GM23338 (cell line): Measurements from ENCODE around the gene CHIA. TPM values are rescaled to one million over a fixed set of nuclear protein-coding genes. Genes with fewer than 3 reads are reported as not detected.
A peak's percentile ranks its signal among the peaks of the same experiment; 100 is the strongest.

ENCODE experiments used
- ATAC-seq: fragments of 200-7000 bp; cut with Tn5 transposase; 3 replicates; pipeline ENCODE4 v1.9.1; 2020
- DNase-seq: peaks from one replicate; pipeline ENCODE4 v3.0.0-alpha.2; 2015; ENCODE audit warnings: low spot score
- H2AFZ ChIP-seq: fragments of 200-600 bp; sonication (generic); 2 replicates; pipeline ENCODE4 v1.8.0; 2016; ENCODE audit warnings: antibody characterized with exemption, mild to moderate bottlenecking, moderate library complexity
- H3F3A ChIP-seq: fragments of 200-600 bp; sonication (generic); replicated peaks from 2 replicates; pipeline ENCODE4 v1.8.0; 2017; ENCODE audit warnings: antibody characterized with exemption, mixed run types, low read depth
- H3K27ac ChIP-seq: fragments of 200-600 bp; sonication (generic); 2 replicates; pipeline ENCODE4 v1.6.1; 2016; ENCODE audit warnings: low read depth
- H3K27me3 ChIP-seq: fragments of 200-600 bp; sonication (generic); 2 replicates; pipeline ENCODE4 v1.8.0; 2016; ENCODE audit warnings: mild to moderate bottlenecking, mixed run types, moderate library complexity; ENCODE audit not compliant: insufficient read depth
- H3K36me3 ChIP-seq: fragments of 200-600 bp; sonication (generic); 2 replicates; pipeline ENCODE4 v1.8.0; 2016; ENCODE audit warnings: mild to moderate bottlenecking; ENCODE audit not compliant: insufficient read depth
- H3K4me1 ChIP-seq: fragments of 200-600 bp; sonication (generic); 2 replicates; pipeline ENCODE4 v1.8.0; 2016; ENCODE audit warnings: mild to moderate bottlenecking, moderate library complexity; ENCODE audit not compliant: insufficient read depth
- H3K4me2 ChIP-seq: fragments of 200-600 bp; sonication (generic); 2 replicates; pipeline ENCODE4 v1.7.1; 2017; ENCODE audit warnings: mixed run types
- H3K4me3 ChIP-seq: fragments of 200-600 bp; sonication (generic); 2 replicates; pipeline ENCODE4 v1.6.1; 2016; ENCODE audit warnings: mixed run types
- H3K79me2 ChIP-seq: fragments of 200-600 bp; sonication (generic); replicated peaks from 2 replicates; pipeline ENCODE4 v1.8.0; 2017; ENCODE audit warnings: mild to moderate bottlenecking; ENCODE audit not compliant: insufficient read depth
- H3K9me2 ChIP-seq: fragments of 200-600 bp; sonication (generic); 2 replicates; pipeline ENCODE4 v1.8.0; 2017; ENCODE audit not compliant: insufficient read depth
- H4K20me1 ChIP-seq: fragments of 200-600 bp; sonication (generic); replicated peaks from 2 replicates; pipeline ENCODE4 v1.8.0; 2017; ENCODE audit warnings: mild to moderate bottlenecking; ENCODE audit not compliant: insufficient read depth
- H3K27ac Mint-ChIP-seq: 2 replicates; pipeline ENCODE4 v1.8.0; 2020; ENCODE audit warnings: inconsistent platforms, mild to moderate bottlenecking, moderate library complexity, mixed read lengths
- H3K27me3 Mint-ChIP-seq: 3 replicates; pipeline ENCODE4 v1.8.0; 2022; ENCODE audit warnings: low read depth, mild to moderate bottlenecking, moderate library complexity, mixed read lengths, inconsistent platforms; ENCODE audit not compliant: insufficient read depth, poor library complexity
- H3K36me3 Mint-ChIP-seq: 3 replicates; pipeline ENCODE4 v1.8.0; 2021; ENCODE audit warnings: low read depth, mild to moderate bottlenecking, inconsistent platforms, moderate library complexity, mixed read lengths
- H3K4me1 Mint-ChIP-seq: 3 replicates; pipeline ENCODE4 v1.8.0; 2020; ENCODE audit warnings: mild to moderate bottlenecking, inconsistent platforms, mixed read lengths
- H3K4me3 Mint-ChIP-seq: 3 replicates; pipeline ENCODE4 v1.8.0; 2021; ENCODE audit warnings: moderate library complexity, mild to moderate bottlenecking, inconsistent platforms, mixed read lengths
- H3K9me3 Mint-ChIP-seq: 3 replicates; pipeline ENCODE4 v1.8.0; 2020; ENCODE audit warnings: moderate library complexity, mild to moderate bottlenecking, inconsistent platforms, mixed read lengths
- CREB1 ChIP-seq: fragments of 250-450 bp; sonication (Bioruptor Pico); IDR thresholded peaks from 2 replicates; pipeline ENCODE4 v1.5.0; 2020; ENCODE audit warnings: low read depth, mild to moderate bottlenecking, moderate library complexity
- EZH2 ChIP-seq: fragments of 200-600 bp; sonication (generic); IDR thresholded peaks from one replicate; pipeline ENCODE4 v1.8.0; 2017; ENCODE audit warnings: antibody characterized with exemption, mild to moderate bottlenecking, low read depth; ENCODE audit not compliant: unreplicated experiment
- ZNF114 ChIP-seq: fragments of 250-450 bp; sonication (Bioruptor Pico); IDR thresholded peaks from 2 replicates; pipeline ENCODE4 v1.5.0; 2020; ENCODE audit warnings: mild to moderate bottlenecking, moderate library complexity
- ZNF331 ChIP-seq: fragments of 250-450 bp; sonication (Bioruptor Pico); IDR thresholded peaks from 2 replicates; pipeline ENCODE4 v1.5.0; 2020; ENCODE audit warnings: low read depth, mild to moderate bottlenecking, moderate library complexity
- polyA plus RNA-seq: library from polyadenylated mRNA; unstranded; fragments of >200 nt; fragmentation: Nextera tagmentation; extraction: Ambion mirVana; gene quantifications from 2 replicates; pipeline ENCODE4 v1.2.1, GENCODE V29; 2016
- total RNA-seq: library from RNA; depleted of rRNA; stranded (reverse); fragments of >200 nt; shearing (Covaris generic); gene quantifications from 2 replicates; pipeline ENCODE4 v1.2.3, GENCODE V29; 2014
- TF ChIP-seq, protein P1 (sequence below): IDR thresholded peaks from one replicate; pipeline ENCODE4 v1.6.1; 2018; ENCODE audit warnings: antibody characterized with exemption; ENCODE audit not compliant: unreplicated experiment
- TF ChIP-seq, protein P2 (sequence below): IDR thresholded peaks from 2 replicates; pipeline ENCODE4 v1.6.1; 2016; ENCODE audit warnings: antibody characterized with exemption
- TF ChIP-seq, protein P3 (sequence below), 2 experiments: fragments of 200-600 bp in 1 of 2; sonication (generic) in 1 of 2; conservative IDR thresholded peaks; 2 replicates each; pipeline versions ENCODE4 v1.5.1 to v1.6.1; 2016 to 2017; ENCODE audit warnings: antibody characterized with exemption in 2 of 2, low read depth in 2 of 2, mild to moderate bottlenecking in 2 of 2, moderate library complexity in 1 of 2

Gene CHIA
- total and polyA plus RNA-seq, 2 experiments from 2014 or later = not detected

DNA sequence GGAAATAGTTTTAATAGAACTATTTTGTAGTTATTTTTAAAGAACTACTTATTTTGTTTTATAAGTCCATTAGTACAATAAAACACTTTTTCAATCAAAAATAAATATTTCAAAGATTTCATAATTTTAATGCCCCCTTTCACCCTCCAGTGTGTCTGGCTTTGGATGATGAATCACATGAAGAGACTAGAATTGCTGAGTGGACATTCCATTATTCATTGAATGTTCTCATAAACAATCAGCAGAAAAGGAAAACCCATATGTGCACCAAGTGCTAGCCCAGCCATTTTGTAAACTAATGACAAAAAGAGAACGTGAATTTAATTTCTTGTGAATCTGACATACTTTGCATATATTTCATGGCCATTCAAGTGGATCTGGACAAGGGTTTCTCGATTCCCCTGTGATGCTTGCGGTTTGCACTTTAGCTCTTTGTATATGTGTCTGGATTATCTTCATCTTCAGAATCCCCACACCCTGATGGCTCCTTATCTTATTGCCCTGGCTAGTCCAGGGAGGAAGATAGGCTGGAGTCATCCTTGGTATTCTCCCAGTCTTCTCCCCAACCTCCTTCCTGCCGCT, 20.7 kb upstream of the CHIA start:
- DNase-seq = no peak
- Mint-ChIP-seq H3K27me3 (peaks cover 3% of the 10 kb centered on the region), H3K27ac (no peak overlapping the region), H3K36me3 (no peaks in the 10 kb centered on the region), H3K9me3 (no peaks in the 10 kb centered on the region), H3K4me1 (peaks cover 16% of the 10 kb centered on the region), H3K4me3 (no peak overlapping the region)
- Histone ChIP-seq H3K27me3 (no peaks in the 10 kb centered on the region), H3K4me3 (no peak overlapping the region), H3F3A (no peaks in the 10 kb centered on the region), H3K27ac (no peak overlapping the region), H3K4me1 (peaks cover 12% of the 10 kb centered on the region), H3K36me3 (no peaks in the 10 kb centered on the region), H3K79me2 (no peaks in the 10 kb centered on the region), H4K20me1 (no peaks in the 10 kb centered on the region), H3K4me2 (no peak overlapping the region), H3K9me2 (peaks cover 4% of the 10 kb centered on the region), H2AFZ (no peak overlapping the region; the same call in 1 of the 2 replicates)
- no peak for ATAC-seq
- TF ChIP-seq, protein P1, sequence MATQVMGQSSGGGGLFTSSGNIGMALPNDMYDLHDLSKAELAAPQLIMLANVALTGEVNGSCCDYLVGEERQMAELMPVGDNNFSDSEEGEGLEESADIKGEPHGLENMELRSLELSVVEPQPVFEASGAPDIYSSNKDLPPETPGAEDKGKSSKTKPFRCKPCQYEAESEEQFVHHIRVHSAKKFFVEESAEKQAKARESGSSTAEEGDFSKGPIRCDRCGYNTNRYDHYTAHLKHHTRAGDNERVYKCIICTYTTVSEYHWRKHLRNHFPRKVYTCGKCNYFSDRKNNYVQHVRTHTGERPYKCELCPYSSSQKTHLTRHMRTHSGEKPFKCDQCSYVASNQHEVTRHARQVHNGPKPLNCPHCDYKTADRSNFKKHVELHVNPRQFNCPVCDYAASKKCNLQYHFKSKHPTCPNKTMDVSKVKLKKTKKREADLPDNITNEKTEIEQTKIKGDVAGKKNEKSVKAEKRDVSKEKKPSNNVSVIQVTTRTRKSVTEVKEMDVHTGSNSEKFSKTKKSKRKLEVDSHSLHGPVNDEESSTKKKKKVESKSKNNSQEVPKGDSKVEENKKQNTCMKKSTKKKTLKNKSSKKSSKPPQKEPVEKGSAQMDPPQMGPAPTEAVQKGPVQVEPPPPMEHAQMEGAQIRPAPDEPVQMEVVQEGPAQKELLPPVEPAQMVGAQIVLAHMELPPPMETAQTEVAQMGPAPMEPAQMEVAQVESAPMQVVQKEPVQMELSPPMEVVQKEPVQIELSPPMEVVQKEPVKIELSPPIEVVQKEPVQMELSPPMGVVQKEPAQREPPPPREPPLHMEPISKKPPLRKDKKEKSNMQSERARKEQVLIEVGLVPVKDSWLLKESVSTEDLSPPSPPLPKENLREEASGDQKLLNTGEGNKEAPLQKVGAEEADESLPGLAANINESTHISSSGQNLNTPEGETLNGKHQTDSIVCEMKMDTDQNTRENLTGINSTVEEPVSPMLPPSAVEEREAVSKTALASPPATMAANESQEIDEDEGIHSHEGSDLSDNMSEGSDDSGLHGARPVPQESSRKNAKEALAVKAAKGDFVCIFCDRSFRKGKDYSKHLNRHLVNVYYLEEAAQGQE = no peak
- TF ChIP-seq, protein P2, sequence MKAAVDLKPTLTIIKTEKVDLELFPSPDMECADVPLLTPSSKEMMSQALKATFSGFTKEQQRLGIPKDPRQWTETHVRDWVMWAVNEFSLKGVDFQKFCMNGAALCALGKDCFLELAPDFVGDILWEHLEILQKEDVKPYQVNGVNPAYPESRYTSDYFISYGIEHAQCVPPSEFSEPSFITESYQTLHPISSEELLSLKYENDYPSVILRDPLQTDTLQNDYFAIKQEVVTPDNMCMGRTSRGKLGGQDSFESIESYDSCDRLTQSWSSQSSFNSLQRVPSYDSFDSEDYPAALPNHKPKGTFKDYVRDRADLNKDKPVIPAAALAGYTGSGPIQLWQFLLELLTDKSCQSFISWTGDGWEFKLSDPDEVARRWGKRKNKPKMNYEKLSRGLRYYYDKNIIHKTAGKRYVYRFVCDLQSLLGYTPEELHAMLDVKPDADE = no peak
- no peak for TF ChIP-seq ZNF114 (CRISPR knock-in tag)
- no peak for TF ChIP-seq ZNF331 (CRISPR knock-in tag)
- no peak for TF ChIP-seq CREB1

DNA sequence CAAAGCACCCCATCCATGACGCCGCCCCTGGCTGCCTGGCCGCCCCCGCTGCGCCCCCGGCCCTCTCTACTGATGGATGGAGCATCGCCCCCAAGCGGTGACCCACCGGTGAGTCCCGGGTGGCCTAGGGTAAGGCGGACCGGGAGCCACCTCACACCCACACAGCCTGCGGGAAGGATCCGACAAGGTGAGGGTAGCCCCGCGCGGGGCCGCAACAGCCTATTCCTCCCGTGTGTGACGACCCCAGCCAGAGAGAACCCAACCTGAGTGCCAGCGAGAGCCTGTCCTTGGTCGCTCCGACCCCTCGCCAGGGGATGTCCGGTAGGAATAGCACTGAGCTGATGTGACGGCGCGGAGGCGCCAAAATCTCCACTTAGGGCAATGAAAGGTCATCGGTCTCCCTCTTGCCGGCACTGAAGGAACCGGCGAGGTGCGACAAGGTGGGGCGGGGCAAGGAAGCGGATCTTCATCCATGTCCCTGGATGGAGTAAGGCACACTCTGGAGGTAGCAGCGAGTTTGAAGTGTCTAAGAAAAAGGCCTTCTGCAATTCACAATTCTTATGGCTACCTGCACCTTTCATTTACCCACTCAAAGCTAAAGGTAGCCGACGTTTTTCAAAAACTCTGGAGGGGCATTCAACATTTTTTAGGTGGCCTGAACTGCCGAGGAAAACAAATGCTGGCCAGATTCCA, 19.7 kb upstream of the CHIA start:
- Mint-ChIP-seq H3K36me3 (no peaks in the 10 kb centered on the region), H3K4me3 (peak overlapping the region; percentile 62; the same call in 2 of the 3 replicates), H3K27ac (no peak overlapping the region), H3K9me3 (no peaks in the 10 kb centered on the region), H3K27me3 (peaks cover 3% of the 10 kb centered on the region), H3K4me1 (peaks cover 16% of the 10 kb centered on the region)
- Histone ChIP-seq H3K4me3 (peak overlapping the region; percentile 15; the same call in 1 of the 2 replicates), H3K9me2 (peaks cover 4% of the 10 kb centered on the region), H3K4me1 (peaks cover 12% of the 10 kb centered on the region), H3K27me3 (no peaks in the 10 kb centered on the region), H2AFZ (peak overlapping the region; percentile 88), H3K79me2 (no peaks in the 10 kb centered on the region), H3K27ac (no peak overlapping the region), H3K36me3 (no peaks in the 10 kb centered on the region), H4K20me1 (no peaks in the 10 kb centered on the region), H3K4me2 (peak overlapping the region; percentile 18), H3F3A (no peaks in the 10 kb centered on the region)
- ATAC-seq (peak; percentile 85), DNase-seq (peak; percentile 35)
- TF ChIP-seq, protein P3, sequence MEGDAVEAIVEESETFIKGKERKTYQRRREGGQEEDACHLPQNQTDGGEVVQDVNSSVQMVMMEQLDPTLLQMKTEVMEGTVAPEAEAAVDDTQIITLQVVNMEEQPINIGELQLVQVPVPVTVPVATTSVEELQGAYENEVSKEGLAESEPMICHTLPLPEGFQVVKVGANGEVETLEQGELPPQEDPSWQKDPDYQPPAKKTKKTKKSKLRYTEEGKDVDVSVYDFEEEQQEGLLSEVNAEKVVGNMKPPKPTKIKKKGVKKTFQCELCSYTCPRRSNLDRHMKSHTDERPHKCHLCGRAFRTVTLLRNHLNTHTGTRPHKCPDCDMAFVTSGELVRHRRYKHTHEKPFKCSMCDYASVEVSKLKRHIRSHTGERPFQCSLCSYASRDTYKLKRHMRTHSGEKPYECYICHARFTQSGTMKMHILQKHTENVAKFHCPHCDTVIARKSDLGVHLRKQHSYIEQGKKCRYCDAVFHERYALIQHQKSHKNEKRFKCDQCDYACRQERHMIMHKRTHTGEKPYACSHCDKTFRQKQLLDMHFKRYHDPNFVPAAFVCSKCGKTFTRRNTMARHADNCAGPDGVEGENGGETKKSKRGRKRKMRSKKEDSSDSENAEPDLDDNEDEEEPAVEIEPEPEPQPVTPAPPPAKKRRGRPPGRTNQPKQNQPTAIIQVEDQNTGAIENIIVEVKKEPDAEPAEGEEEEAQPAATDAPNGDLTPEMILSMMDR (conservative IDR thresholded peaks at IDR 0.05; ENCODE audit: low read depth in 2 of 2) = peak; percentile 18 to 22; a peak in 1 of 4 replicates
- no peak for TF ChIP-seq EZH2
